Thyroid gland (tissue), 4 donors: ENCODE measurements around the gene RNF212B. TPM values are rescaled to one million over a fixed set of nuclear protein-coding genes. Genes with fewer than 3 reads are reported as not detected.

Experiments
- DNase-seq, 2 donors: peaks; one replicate each; pipeline ENCODE4 v3.0.0-alpha.2; 2019
- H3K27ac ChIP-seq, 3 donors: fragments of 200-600 bp; sonication (generic); 1 replicate in 2 of 3; 2 replicates in 1 of 3; pipeline ENCODE4 v1.5.1; 2016 to 2019; ENCODE audit warnings: mild to moderate bottlenecking in 1 of 3, moderate library complexity in 1 of 3
- H3K27me3 ChIP-seq: fragments of 200-600 bp; sonication (generic); one replicate; pipeline ENCODE4 v1.5.1; 2019
- H3K36me3 ChIP-seq, 2 donors: fragments of 200-600 bp; sonication (generic); one replicate each; pipeline ENCODE4 v1.5.1; 2016 to 2019
- H3K4me1 ChIP-seq, 2 donors: fragments of 200-600 bp; sonication (generic); one replicate each; pipeline ENCODE4 v1.5.1; 2017 to 2019
- H3K4me3 ChIP-seq, 3 donors: fragments of 200-600 bp; sonication (generic); replicated peaks in 1 of 3; 1 replicate in 2 of 3; 2 replicates in 1 of 3; pipeline ENCODE4 v1.5.1; 2016; ENCODE audit warnings: mild to moderate bottlenecking in 1 of 3
- H3K9me3 ChIP-seq: fragments of 200-600 bp; sonication (generic); one replicate; pipeline ENCODE4 v1.5.1; 2017
- POLR2A ChIP-seq, 2 donors: fragments of 450-650 bp; IDR thresholded peaks; one replicate each; pipeline ENCODE4 v1.6.1; 2017; ENCODE audit warnings: antibody characterized with exemption in 2 of 2, mild to moderate bottlenecking in 2 of 2, moderate library complexity in 1 of 2
- WGBS, 2 donors: methylation state at CpG; one replicate each; pipeline ENCODE4 v1.1.5; 2017; 5-methylcytosine and 5-hydroxymethylcytosine counted together
- intact Hi-C: fragments of 100-400 bp; cut with DNase I; formaldehyde crosslinking; loops from one replicate; pipeline ENCODE4 v1.15.1; 2023
- total RNA-seq, 4 donors: library from RNA; depleted of rRNA; stranded (reverse); fragments of >200 nt; gene quantifications; one replicate each; pipeline ENCODE4 v1.2.3, GENCODE V29; 2016
- TF ChIP-seq, protein P1 (sequence below), 6 experiments: fragments of 200-600 bp in 3 of 6; fragments of 450-650 bp in 3 of 6; sonication (generic) in 3 of 6; IDR thresholded peaks; one replicate each; pipeline ENCODE4 v1.5.1; 2016 to 2019; ENCODE audit warnings: antibody characterized with exemption in 6 of 6, mild to moderate bottlenecking in 2 of 6, inconsistent platforms in 1 of 6, moderate library complexity in 1 of 6

The RNF212B gene
- total RNA-seq, 4 donors from 2014 or later = 0.40 TPM; not detected in 3

DNA sequence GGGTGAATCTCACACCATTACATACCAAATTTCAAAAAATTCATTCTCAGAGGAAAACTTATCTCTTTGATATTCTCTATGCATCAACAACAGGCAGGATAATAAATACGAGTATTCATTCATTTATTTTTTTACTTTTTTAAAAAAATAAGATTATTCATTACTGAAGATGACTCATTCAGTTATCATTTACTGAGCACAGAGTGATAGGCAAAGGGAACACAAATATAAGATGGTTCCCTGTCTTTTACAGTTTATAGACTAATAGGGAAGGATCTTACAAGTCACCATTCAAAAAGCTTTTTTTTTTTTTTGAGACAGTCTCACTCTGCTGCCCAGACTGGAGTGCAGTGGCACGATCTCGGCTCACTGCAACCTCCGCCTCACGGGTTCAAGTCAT, 78.6 kb downstream of the RNF212B start:
- H3K4me3 ChIP-seq = no peak overlapping the region
- H3K4me1 ChIP-seq = peaks cover 5 to 8% of the 10 kb centered on the region in 2 donors
- TF ChIP-seq, protein P1, sequence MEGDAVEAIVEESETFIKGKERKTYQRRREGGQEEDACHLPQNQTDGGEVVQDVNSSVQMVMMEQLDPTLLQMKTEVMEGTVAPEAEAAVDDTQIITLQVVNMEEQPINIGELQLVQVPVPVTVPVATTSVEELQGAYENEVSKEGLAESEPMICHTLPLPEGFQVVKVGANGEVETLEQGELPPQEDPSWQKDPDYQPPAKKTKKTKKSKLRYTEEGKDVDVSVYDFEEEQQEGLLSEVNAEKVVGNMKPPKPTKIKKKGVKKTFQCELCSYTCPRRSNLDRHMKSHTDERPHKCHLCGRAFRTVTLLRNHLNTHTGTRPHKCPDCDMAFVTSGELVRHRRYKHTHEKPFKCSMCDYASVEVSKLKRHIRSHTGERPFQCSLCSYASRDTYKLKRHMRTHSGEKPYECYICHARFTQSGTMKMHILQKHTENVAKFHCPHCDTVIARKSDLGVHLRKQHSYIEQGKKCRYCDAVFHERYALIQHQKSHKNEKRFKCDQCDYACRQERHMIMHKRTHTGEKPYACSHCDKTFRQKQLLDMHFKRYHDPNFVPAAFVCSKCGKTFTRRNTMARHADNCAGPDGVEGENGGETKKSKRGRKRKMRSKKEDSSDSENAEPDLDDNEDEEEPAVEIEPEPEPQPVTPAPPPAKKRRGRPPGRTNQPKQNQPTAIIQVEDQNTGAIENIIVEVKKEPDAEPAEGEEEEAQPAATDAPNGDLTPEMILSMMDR (IDR thresholded peaks at IDR 0.05) = no peak
- no peak for TF ChIP-seq POLR2A (IDR thresholded peaks at IDR 0.05)
- WGBS, 2 donors = 93 to 94% methylated on average over 5 of the region's 5 CpGs
- DNase-seq = no peak
- H3K36me3 ChIP-seq = no peaks in the 10 kb centered on the region
- intact Hi-C loops = no loop called here
- no peaks in the 10 kb centered on the region for H3K9me3 ChIP-seq
- no peaks in the 10 kb centered on the region for H3K27me3 ChIP-seq
- no peak overlapping the region for H3K27ac ChIP-seq

DNA sequence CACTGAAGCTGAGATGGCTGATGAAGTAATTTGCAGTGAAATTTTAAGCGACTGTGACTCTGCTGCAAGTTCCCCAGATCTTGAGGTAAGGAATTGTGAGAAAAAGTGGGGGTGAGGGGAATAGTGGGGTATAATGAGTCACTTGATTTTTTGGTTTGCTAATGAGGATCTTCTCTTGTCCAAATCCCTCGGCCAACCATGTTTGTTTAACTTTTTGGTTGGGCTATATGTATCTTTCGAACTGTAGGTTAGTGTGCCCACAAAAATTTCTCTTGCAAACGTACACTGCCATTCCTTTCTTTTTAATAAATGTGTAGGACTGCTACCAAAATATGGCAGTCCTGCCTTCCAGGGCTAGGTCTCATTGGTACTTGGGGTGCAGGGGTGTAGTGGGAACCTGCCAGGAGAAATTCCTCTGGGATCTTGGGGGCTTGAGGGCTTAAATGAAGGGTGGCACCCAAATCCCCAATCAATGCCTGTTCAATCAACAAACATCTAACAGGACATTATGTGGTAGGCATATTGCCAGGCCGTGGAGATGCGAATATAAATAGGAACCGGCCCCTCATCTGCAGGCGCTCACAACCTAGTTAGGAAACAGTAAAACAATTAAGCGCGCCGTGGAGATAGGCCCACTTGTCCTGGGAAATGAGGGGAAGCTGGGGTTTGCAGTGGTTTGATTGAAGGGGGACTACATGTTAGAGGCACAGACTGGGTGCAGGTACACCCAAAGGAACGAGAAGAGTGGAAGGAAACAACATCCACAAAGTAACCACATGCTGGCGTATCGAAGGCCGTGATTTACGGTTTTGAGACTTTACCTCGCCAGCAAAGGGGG, 82.2 kb downstream of the RNF212B start:
- peaks cover 18 to 19% of the 10 kb centered on the region in 2 donors for H3K36me3 ChIP-seq
- intact Hi-C loops = loop anchor here (10.0 kb wide), 1 partner anchor 145 kb away; the partner anchor contains the start of gene NGDN
- 91 to 92% methylated on average over 17 of the region's 17 CpGs for WGBS, 2 donors
- TF ChIP-seq, protein P1 (IDR thresholded peaks at IDR 0.05) = no peak
- TF ChIP-seq POLR2A (IDR thresholded peaks at IDR 0.05) = no peak
- no peaks in the 10 kb centered on the region for H3K9me3 ChIP-seq
- H3K27me3 ChIP-seq = no peaks in the 10 kb centered on the region
- no peak overlapping the region for H3K4me3 ChIP-seq
- peak in 1 of 2 donors; percentile 23 for DNase-seq
- H3K4me1 ChIP-seq = peaks cover 18 to 20% of the 10 kb centered on the region in 2 donors
- H3K27ac ChIP-seq = peak overlapping the region; percentile 92 to 98 (median 94)

DNA sequence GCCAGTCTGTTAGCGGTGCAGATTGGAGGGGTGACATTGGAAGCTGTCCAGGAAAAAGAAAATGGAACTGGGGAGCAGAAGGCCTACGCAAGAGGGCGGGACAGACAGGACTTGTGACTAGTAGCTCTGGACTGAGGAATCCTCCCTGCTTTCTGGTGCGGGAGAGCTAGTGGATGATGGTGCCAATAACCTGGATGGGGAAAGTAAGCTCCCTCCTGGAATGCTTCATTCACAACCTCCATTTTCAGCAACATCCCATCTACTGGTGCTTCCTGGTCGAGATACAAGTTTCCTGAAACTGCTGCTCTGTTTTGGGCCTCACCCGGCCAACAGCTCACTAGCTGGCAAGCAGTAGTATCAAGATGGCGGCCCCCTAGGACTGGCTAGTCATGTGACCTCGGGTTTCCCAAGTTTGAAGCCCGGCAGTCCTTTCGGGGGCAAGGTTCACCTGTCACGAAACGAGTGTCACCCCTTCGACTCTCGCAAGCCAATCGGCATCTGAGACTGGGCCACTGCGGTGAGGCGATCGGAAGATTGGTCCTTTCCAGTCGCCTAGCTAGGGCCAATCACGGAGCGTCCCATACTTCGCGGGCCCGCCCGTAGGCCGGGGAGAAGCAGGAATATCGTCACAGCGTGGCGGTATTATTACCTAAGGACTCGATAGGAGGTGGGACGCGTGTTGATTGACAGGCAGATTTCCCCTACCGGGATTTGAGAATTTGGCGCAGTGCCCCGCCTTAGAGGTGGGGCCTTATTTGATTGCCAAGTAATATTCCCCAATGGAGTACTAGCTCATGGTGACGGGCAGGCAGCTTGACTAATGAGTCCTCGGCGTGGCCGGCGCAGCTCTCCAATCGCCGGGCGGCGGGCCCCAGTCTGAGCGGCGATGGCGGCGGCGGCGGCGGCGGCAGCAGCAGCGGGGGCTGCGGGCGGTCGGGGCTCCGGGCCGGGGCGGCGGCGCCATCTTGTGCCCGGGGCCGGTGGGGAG, 83.1 kb downstream of the RNF212B start, which contains the start of gene PABPN1:
PABPN1 (plus strand) TSS at position 874 of the 988 bp plus-strand sequence; CDS start at position 887, 13 bp downstream.
- intact Hi-C loops = loop anchor here (10.0 kb wide), 1 partner anchor 144 kb away; the partner anchor contains the start of gene NGDN

More for the DNA sequence above, 83.1 kb downstream of the RNF212B start, which contains the start of gene PABPN1:
- H3K4me3 ChIP-seq = peak within 1 kb of the TSS; percentile 85 to 95 (median 89)
- TF ChIP-seq POLR2A (IDR thresholded peaks at IDR 0.05) = peak; percentile 28 to 89
- TF ChIP-seq, protein P1 (IDR thresholded peaks at IDR 0.05) = no peak
- peaks cover 25 to 26% of the 10 kb centered on the region in 2 donors for H3K36me3 ChIP-seq
- H3K4me1 ChIP-seq = peaks cover 18 to 20% of the 10 kb centered on the region in 2 donors
- DNase-seq = peak; percentile 99 to 100
- WGBS, 2 donors = 6 to 15% methylated on average over 18 to 35 of the region's 63 CpGs
- H3K27ac ChIP-seq = peak within 1 kb of the TSS; percentile 94 to 98 (median 97)
- H3K27me3 ChIP-seq = no peaks in the 10 kb centered on the region
- no peaks in the 10 kb centered on the region for H3K9me3 ChIP-seq
